HG03159 (cell line): ENCODE measurements around the gene EFHD1.
"Not testable (repeated sequence)": the region's sequence is repeated elsewhere in the genome, so short reads cannot be mapped to it uniquely, and the experiment has no call there.

Experiments
- ATAC-seq: cut with Tn5 transposase; IDR thresholded peaks from one replicate; pipeline ENCODE4 v1.9.1; 2021; ENCODE audit warnings: mild to moderate bottlenecking, moderate library complexity; ENCODE audit not compliant: unreplicated experiment

Gene EFHD1

DNA sequence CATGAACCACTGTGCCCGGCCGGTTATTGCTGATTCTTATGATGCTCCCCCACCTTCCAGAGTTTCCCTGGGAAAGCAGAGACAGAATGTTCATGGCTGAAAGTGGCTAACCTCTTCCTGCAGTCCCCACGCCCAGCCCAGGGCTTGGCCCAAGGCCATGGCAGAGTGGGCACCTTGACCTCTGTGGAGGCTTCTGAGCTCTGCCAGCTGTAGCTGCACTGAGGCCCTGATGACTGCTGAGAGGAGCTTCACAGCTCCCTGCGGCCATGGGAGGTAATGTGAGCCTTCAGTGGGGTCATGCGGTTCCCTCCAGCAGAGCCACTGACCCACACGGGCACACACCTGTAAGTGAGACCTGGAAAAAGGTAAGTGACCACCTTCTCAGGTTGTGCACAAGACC is 13.3 kb downstream of the EFHD1 start:
- no peak for ATAC-seq

DNA sequence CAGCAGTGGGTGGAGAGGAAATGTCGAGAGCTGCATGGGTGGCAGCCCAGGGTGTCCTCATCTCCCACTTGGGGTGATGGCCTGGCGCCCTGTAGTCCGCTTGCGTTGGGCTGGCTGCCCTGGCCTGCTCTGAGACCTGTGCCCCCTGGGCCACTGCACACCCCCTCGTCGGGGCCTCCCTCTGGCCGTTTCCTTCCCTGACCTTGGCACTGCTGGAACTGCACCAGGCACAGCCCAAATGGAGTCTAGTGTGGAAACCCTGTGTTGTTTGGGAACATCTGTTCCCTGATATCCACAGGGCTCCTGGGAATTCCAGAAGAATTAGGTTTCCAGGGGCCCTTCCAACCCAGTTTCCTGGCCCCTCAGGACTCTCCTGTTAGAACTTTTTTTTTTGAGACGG is 13.9 kb downstream of the EFHD1 start:
- no peak for ATAC-seq

DNA sequence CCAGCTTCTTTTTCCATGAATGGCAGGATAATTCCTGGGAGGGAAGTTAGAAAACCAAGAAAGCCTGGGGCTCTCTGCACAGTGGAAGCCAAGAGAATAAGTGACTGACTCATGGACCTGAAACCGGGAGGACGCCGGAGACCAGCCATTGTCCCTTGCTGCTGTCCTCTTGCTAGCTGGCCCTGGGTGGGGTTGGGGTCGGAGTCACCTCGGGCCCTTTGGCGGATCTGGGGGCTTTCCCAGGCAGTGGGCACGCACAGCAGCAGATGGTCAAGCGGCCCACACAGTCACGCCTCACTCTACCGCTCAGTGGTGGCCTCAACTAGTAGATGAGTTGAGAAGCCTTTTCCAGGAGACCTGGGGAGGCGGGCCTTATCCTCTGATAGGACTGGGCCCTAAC is 15.6 kb downstream of the EFHD1 start:
- no peak for ATAC-seq

DNA sequence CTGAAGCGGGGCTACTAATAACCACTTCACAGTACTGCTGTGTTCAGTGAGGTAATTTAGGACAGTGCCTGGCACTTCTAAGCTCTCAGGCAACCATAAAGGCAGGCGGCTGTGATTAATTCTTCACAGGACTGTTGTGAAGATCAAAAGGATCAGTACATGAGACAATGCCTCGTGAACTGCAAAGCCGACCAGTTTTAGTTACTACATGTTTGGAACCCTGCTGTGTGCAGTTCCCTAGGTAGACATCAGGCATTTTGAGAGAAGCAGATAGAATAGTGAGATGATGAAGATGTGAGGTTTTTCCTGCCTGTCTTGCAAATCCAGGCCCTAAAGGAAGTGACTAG is 19.1 kb downstream of the EFHD1 start:
- ATAC-seq, result no peak

DNA sequence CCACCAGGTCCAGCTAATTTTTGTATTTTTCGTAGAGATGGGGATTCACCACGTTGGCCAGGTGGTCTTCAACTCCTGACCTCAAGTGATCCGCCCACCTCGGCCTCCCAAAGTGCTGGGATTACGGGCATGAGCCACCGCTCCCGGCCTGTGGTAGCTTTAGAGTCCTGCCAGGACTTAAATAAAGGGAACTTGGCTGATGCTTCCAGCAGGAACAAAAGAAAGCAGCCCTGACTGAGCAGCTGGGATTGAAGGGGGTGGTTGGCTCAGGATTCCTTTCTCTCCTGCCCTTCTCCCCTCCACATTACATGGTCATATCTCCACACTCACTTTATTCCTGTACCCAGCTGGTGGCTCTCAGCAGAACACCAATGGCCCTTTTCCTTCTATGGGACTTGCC is 20.0 kb downstream of the EFHD1 start:
- ATAC-seq, result no peak

DNA sequence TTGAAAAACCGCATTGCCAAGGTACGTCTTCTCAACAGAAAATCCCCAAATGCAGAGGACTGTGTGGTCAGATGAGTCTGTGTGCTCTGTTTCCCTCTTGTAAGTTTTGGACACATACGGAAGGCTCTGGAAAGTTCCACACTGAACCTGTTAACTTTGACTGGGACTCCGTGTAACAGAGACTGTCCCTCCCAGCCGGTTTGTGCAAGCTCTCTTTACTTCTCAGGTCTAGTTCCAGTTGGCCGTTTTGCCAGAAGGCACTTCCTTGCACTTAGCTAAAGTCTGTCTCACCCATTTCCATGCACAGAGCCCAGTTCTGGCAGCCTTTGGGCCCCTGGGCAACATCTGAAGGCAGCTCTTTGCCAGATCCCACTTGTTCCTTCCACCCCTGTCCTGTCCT is 22.0 kb downstream of the EFHD1 start:
- no peak for ATAC-seq

DNA sequence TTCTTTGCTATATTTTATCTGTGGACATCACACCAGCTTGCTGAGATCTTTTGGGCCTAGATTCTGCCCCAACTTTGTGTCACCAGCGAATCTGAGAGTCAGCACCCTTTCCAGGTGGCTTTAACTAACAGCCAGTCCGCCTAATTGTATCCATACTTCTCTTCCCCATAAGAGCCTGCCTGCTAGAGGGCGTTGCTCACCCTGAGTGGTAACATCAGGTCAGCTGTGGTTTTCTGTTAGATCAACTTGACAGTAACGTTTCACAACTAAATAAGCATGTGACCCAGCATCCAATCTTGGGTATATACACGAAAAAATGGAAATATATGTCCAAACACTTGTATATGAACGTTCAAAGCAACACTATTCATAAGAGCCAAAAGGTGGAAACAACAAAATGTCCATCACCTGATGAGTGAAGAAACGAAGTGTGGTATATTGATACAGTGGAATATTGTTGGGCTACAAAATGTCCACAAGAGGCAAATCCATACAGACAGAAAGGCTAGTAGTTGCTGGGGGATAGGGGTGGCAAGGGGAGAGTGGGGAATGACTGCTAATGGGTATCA is 24.9 kb downstream of the EFHD1 start:
- no peak for ATAC-seq

DNA sequence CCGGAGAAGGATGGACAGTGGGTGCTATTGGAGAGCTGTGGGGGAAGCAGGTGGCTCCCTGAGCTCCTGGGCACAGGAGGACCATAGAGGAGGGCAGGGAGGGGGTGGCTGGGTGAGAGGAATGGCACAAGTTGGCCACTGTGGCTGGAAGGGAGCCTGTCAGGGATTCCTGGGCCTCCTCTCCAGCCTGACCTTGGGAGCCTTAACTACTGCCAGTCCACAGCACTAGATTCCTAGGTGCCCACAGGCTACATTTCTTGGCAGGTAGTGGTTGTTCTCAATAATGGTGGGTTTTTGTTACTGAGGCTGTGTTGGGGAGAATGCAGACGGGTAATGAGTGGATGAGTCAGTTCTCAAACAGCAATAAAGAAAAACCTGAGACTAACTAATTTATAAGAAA is 26.0 kb downstream of the EFHD1 start:
- ATAC-seq, result no peak

DNA sequence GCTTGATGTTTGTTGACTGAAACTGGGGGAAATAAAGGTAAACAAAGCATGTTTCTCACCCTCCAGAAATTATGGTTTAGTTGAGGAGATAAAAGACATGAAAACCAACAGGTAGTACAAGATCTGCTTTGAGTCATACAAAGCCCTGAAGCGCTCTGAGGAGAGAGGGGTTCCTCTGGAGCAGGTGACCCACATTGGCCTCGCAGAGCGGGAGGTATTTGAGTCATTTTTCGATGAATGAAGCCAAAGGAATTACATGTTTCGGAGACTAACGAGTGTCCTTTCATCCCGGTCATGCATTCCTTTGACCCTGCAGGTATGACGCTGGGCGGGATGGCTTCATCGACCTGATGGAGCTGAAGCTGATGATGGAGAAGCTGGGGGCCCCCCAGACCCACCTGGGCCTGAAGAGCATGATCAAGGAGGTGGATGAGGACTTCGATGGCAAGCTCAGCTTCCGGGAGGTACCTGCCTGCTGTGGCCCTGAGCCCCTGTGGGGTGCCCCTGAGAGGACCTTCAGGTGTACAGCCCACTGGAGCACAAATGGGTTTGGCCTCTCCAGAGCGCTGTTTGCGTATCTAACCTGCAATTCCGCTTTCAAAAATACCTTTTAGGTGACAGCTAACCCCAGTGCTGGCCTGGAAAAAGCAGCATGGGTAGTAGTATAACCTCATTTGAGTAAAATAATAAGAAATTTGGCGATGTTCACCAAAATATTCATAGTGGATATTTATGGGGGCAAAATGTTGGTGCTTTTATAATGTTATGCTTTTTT is 29.3 kb downstream of the EFHD1 start:
- no peak for ATAC-seq

DNA sequence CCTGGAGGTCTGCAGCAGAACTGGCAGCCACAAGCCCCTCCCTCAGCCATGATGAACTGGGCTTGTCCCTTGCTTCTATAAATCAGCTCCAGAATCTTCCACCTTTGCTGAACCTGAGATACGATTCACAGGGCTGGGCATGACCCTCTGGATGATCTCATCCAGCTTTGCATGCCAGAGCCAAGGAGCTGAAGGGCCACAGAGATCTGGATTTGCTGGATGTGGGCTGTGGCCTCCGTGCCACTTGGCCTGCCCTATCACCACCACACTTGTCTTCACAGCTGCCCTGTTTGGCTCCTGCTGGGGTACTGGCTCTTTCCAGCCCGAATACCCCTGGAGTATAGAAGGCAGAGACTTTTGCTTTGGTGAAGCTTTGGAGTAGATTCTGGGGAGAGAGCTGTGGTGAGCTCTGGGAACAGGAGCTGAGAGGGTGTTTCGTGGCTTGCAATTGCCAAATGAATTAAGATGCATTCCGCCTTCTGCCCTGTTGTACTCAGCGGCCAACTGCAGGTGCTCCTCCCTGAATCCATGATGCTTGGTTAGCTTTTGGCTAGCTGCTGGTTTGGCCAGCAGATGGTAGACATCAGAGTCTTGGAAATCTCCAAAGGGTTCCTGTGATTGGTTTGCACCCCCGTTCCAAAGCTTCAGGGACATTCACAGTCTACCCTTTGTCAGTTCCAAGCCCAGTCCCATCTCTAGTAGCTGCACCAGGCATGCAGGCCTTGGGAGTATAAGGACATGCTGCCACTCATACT is 32.8 kb downstream of the EFHD1 start:
- no peak for ATAC-seq

DNA sequence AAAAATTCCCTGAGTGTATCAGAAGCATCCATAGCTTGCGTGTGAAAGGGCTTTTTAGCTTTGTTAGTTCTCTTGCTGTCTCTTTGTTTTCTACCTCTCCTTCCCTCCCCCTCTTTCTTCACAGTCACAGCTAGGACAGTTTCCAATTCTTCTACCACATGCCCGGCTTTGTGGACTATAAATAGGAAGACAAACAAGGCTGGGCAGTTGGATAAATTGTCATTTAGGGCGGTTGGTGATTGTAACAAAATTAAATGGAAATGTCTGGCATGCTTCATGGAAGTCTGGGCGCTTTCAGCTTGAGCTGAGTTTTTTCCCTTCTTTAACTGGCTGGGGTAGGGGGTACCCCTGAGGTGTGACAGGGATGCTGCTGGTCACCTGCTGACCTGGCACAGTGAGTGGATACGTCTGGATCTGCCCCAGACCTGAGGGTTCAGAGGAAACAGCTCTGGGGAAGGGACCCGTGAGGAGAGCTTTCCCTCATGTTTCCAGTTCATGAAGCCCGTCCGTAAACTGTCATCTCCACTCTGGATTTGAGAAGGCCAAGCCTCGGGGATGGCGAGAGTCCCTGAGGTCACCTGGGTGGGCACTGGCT is 34.7 kb downstream of the EFHD1 start:
- ATAC-seq, result no peak

DNA sequence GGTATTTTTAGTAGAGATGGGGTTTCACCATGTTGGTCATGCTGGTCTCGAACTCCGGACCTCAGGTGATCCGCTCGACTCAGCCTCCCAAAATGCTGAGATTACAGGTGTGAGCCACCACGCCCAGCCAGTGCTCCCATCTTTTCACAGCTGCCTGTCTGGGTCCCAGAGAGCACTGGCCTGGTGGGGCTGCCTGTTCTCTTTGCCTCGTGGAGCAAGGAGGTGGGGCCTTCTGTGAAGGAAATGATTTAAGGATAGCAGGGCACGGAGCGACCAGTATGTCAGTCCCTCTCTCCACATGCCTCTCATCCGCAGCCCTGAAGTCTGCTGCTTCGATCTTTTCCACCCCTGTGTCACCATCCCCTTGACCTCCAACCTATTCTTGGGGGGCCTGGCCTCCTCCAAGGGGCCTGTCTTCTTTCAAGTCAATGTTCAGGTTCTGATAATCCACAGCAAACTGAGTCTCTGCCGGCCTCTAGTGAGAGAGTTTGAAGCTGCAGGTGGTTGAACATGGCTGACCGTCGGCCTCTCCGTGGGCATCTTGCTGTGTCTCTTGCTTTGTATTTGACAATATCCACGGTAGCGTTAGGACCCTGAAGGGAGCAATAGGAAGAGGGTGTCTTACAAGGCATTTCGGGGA is 35.5 kb downstream of the EFHD1 start:
- no peak for ATAC-seq

DNA sequence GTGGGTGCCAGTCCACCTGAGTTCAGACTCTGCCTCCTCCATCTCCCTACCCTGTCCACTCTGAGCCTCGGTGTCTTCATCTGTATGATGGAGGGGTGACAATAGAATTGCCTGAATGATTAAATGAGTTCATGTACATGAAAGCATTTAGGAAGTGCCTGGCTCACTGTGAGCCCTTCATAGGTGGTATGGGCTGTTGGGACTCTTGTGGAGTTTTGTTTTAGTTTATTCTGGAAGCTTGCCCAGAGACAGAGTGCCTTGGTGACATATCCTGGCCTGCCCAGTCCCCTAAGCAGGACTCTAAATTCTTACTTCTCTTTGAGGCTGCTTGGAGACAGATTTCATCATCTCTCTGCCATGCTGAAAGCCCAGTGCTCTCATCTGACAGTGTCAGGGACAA is 39.2 kb downstream of the EFHD1 start:
- ATAC-seq, result no peak

DNA sequence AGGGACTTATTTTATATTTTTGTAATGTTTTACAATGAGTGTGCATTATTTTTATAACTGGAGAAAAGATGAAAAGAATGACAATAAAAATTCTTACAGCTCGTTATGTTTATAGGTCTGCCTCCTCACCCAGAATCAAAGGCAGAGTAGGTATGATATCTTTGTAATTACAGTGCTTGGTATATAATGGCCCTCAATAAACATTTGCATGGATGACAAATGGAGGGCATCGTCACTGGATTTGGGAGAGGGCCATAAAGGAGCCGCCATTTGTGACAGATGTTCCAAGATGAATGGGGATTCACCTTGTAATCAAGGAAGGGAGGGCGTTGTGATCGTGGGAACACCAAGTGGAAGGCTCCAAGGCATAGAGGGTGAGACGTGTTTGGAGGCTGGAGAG is 41.1 kb downstream of the EFHD1 start:
- no peak for ATAC-seq

DNA sequence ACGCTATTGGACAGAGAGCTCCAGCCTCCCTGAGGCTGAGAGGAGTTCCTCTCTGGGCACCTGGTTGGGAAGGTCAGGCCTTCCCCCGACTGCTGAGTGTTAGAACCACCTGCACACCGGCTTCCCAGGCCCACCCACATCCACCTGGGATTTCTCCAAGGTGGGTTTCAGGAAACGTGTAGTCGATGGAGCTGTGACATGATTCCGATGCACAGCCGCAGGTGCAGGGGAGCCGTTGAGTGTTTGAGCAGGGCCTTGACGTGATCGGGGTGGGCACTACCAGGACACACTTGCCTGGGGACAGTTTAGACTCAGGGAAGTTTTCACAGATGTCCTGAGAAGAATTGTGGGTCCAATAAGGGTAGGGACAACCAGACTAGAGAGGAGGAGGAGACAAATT is 42.0 kb downstream of the EFHD1 start:
- ATAC-seq, result no peak

DNA sequence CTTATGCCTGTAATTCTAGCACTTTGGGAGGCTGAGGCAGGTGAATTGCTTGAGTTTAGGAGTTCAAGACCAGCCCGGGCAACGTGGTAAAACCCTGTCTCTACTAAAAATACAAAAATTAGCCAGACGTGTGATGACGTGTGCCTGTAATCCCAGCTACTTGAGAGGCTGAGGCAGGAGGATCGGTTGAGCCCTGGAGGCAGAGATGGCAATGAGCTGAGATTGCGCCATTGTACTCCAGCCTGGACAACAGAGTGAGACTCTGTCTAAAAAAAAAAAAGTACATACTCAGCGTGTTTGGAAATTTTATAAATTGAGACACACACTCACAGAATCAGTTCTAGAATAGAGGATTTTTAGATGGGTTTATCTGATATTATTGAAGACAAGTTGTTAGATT is 46.6 kb downstream of the EFHD1 start:
- ATAC-seq, result no peak

DNA sequence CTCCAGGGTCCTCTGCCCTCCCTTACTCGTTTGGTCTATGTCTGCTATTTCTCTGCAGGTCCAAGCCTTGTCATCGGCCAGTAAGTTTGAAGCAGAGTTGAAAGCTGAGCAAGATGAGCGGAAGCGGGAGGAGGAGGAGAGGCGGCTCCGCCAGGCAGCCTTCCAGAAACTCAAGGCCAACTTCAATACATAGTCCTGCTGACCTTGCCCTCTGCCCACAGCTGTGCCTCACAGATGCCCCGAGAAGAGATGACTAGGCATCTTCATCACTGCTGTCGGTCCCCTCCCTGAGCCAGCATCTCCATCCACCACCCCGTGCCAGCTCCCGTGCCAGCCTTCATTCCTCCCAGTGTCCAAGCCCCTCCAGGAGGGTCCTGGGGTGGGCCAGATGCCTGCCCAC is 48.1 kb downstream of the EFHD1 start:
- ATAC-seq, result no peak

DNA sequence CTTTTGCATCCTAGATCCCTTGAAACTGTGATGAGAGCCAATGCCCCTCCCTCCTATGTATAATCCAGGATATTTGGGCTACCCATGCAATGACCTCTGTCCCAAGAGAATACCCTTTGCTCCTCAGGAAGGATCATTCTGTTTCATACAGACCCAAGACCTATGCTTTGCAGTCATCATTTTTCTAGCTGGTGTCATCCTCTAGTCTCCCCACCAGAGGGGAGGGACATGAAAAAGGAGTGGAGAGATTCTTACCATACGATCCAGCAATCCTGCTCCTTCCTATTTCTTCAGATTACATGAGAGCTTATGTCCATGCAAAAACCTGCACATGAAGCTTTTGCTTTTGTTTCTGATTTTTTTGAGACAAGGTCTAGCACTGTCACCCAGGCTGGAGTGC is 50.0 kb downstream of the EFHD1 start:
- no peak for ATAC-seq

DNA sequence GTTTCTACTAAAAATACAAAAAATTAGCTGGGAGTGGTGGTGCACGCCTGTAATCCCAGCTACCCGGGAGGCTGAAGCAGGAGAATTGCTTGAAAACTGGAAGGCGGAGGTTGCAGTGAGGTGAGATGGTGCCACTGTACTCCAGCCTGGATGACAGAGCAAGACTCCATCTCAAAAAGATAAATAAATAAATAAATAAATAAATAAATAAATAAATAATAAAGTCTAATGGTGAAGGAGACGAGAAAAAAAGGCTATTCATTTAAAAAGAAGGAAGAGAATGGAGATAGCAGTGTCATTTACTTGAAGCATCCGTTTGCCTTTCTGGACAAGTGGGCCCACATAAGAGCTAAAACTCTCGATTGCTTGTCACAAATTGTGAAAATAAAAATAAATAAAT is 52.0 kb downstream of the EFHD1 start:
- ATAC-seq, result not testable (repeated sequence)

DNA sequence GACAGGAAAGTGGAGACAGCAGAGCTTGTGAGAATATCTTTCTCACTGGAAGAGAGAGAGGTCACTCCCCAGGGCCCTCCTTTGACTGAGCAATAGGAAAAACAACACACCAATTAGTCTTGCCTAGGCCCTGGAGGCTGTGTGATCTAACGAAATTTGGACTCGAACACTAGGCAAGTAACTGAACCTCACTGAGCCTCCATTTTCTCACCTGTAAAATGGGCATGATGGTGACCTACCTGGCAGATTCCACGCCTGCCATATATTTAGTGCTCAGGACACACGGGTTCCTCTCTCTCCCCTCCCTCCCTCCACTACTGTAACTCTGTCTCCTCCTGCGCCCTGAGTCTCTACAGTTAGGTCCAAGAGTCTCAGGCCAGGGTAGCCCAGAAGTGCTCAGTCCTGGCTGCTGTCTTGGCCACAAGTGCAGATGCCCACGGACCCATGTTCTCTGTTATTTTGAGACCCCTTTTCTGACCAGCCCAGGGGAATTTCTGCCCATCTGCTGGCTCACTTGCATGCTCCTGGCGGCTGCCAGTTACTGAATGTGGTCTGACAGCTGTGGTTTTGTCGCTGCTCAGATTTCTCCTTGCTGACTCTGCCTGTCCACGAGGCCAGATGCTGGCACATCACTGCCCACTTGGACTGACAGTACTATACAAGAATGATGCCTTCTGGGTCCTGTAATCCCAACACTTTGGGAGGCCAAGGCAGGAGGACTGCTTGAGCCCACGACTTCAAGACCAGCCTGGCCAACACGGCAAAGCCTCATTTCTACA is 54.2 kb downstream of the EFHD1 start:
- ATAC-seq, result no peak

DNA sequence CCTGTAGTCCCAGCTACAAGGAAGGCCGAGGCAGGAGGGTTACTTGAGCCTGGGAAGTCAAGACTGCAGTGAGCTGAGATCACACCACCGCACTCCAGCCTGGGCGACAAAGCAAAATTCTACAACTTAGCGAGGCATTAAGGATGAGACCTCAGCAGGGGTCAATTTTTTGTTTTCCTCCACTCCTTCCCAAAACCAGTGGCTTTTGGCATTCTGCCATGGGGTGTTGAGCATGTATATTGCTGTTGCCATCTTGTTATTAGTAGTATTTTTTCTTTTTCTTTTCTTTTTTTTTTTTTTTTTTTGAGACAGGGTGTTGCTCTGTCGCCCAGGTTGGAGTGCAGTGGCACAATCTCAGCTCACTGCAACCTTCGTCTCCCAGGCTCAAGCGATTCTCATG is 54.8 kb downstream of the EFHD1 start:
- no peak for ATAC-seq
